A549 (cell line): Measurements from ENCODE around the gene PLXNB3.

Experiments used
- CBX2 ChIP-seq: fragments of 200-600 bp; sonication (generic); IDR thresholded peaks from 2 replicates; pipeline ENCODE4 v1.6.1; 2016; ENCODE audit warnings: low read depth, mild to moderate bottlenecking, borderline replicate concordance
- CTCF ChIP-seq: fragments of >200 bp; sonication (Bioruptor Twin); formaldehyde crosslinking; IDR thresholded peaks from 3 replicates; pipeline ENCODE4 v1.5.1; 2016
- ELK1 ChIP-seq: fragments of 150-350 bp; IDR thresholded peaks from 2 replicates; pipeline ENCODE4 v1.6.1; 2014; ENCODE audit warnings: low read depth, mild to moderate bottlenecking, low read length
- EP300 ChIP-seq, 2 experiments: fragments of >200 bp; sonication (Bioruptor Twin); formaldehyde crosslinking; IDR thresholded peaks; 2 replicates in 1 of 2; 3 replicates in 1 of 2; pipeline ENCODE4 v1.6.1; 2016 to 2017
- HMGXB4 ChIP-seq: fragments of 250-450 bp; sonication (Bioruptor Pico); IDR thresholded peaks from 2 replicates; pipeline ENCODE4 v1.5.0; 2021; ENCODE audit warnings: mild to moderate bottlenecking, moderate library complexity, borderline replicate concordance
- MAZ ChIP-seq: fragments of 150-350 bp; IDR thresholded peaks from 2 replicates; pipeline ENCODE4 v1.6.1; 2014; ENCODE audit warnings: antibody characterized with exemption, low read depth, low read length, borderline replicate concordance
- NFE2L2 ChIP-seq: fragments of 150-350 bp; conservative IDR thresholded peaks from 2 replicates; pipeline ENCODE4 v1.6.1; 2014; ENCODE audit warnings: low read length
- PHF8 ChIP-seq: fragments of 200-600 bp; sonication (generic); IDR thresholded peaks from 2 replicates; pipeline ENCODE4 v1.6.1; 2016; ENCODE audit warnings: low read depth, mild to moderate bottlenecking, antibody characterized with exemption, moderate library complexity, borderline replicate concordance
- POLR2A ChIP-seq: IDR thresholded peaks from 2 replicates; pipeline ENCODE4 v1.6.1; 2012; ENCODE audit warnings: mild to moderate bottlenecking, low read length
- RAD21 ChIP-seq, 2 experiments: fragments of >200 bp in 1 of 2; sonication (Bioruptor Twin) in 1 of 2; formaldehyde crosslinking in 1 of 2; IDR thresholded peaks in 1 of 2; conservative IDR thresholded peaks in 1 of 2; 2 replicates in 1 of 2; 3 replicates in 1 of 2; pipeline ENCODE4 v1.6.1; 2012 to 2018; ENCODE audit warnings: inconsistent platforms in 1 of 2
- REST ChIP-seq: fragments of 200-600 bp; sonication (generic); IDR thresholded peaks from 2 replicates; pipeline ENCODE4 v1.6.1; 2016; ENCODE audit warnings: antibody characterized with exemption, mild to moderate bottlenecking, moderate library complexity
- RFX5 ChIP-seq: fragments of 450-650 bp; IDR thresholded peaks from 2 replicates; pipeline ENCODE4 v1.7.1; 2014; ENCODE audit warnings: antibody characterized with exemption, mild to moderate bottlenecking, moderate library complexity
- SMC3 ChIP-seq: fragments of >200 bp; sonication (Bioruptor Twin); formaldehyde crosslinking; IDR thresholded peaks from 3 replicates; pipeline ENCODE4 v1.6.1; 2018; ENCODE audit warnings: inconsistent platforms
- USF2 ChIP-seq: fragments of 450-650 bp; IDR thresholded peaks from 2 replicates; pipeline ENCODE4 v1.6.1; 2014; ENCODE audit warnings: antibody characterized with exemption

- TF ChIP-seq CTCF (no peak), CBX2 (no peak), ELK1 (no peak), EP300 (IDR thresholded peaks at IDR 0.05) (no peak), RAD21 (conservative IDR thresholded peaks at IDR 0.05 in 1 of 2, IDR thresholded peaks at IDR 0.05 in 1 of 2) (no peak), MAZ (no peak), USF2 (no peak), POLR2A (no peak), RFX5 (no peak), PHF8 (no peak), REST (no peak), HMGXB4 (CRISPR knock-in tag) (no peak), SMC3 (no peak), NFE2L2 (no peak)
Observed at GRCh38 chrX:153736071-153736820, 27.8 kb upstream of the PLXNB3 start.
